Fibroblast of lung (primary cell): ENCODE results near the gene DEFB113.

Experiments used
- EZH2 ChIP-seq: IDR thresholded peaks from 2 replicates; pipeline ENCODE4 v1.5.1; 2012; ENCODE audit warnings: low read length, control low read depth, mild to moderate bottlenecking; ENCODE audit errors: missing control alignments
- TF ChIP-seq, protein P1 (sequence below), 2 donors: IDR thresholded peaks in 1 of 2; conservative IDR thresholded peaks in 1 of 2; 1 replicate in 1 of 2; 2 replicates in 1 of 2; pipeline ENCODE4 v1.5.1; 2011 to 2012; ENCODE audit warnings: low read length in 2 of 2, control low read depth in 1 of 2, inconsistent platforms in 1 of 2, low read depth in 1 of 2, mild to moderate bottlenecking in 1 of 2

DNA sequence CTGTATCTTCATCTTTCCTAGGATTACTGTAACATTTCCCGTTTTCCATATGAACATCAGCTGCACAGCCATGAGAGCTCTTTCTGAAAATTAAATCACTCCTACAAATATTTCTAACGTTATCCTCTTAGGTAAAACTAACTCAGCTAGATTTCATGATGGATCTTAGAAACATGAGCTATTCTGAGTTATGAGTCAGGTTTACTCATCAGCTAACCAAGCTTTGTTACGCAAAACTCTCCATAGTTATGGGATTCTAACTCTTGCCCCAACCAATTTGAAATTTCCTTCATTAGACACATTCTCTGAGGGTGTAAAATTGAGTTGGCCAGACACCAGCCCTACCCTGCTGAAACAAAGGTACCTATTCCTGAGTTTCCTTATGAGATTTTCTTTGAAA is 38.4 kb upstream of the DEFB113 start:
- TF ChIP-seq, protein P1, sequence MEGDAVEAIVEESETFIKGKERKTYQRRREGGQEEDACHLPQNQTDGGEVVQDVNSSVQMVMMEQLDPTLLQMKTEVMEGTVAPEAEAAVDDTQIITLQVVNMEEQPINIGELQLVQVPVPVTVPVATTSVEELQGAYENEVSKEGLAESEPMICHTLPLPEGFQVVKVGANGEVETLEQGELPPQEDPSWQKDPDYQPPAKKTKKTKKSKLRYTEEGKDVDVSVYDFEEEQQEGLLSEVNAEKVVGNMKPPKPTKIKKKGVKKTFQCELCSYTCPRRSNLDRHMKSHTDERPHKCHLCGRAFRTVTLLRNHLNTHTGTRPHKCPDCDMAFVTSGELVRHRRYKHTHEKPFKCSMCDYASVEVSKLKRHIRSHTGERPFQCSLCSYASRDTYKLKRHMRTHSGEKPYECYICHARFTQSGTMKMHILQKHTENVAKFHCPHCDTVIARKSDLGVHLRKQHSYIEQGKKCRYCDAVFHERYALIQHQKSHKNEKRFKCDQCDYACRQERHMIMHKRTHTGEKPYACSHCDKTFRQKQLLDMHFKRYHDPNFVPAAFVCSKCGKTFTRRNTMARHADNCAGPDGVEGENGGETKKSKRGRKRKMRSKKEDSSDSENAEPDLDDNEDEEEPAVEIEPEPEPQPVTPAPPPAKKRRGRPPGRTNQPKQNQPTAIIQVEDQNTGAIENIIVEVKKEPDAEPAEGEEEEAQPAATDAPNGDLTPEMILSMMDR (conservative IDR thresholded peaks at IDR 0.05 in 1 of 2, IDR thresholded peaks at IDR 0.05 in 1 of 2; ENCODE audit: low read depth in 1 of 2, low read length in 2 of 2), result no peak
- TF ChIP-seq EZH2, result no peak
